Measurements from ENCODE around the gene CDKL2. TPM values are rescaled to one million over a fixed set of nuclear protein-coding genes. Genes with fewer than 3 reads are reported as not detected.

CDKL2 gene
- total RNA-seq, 1 donor from 2014 or later, result not detected

DNA sequence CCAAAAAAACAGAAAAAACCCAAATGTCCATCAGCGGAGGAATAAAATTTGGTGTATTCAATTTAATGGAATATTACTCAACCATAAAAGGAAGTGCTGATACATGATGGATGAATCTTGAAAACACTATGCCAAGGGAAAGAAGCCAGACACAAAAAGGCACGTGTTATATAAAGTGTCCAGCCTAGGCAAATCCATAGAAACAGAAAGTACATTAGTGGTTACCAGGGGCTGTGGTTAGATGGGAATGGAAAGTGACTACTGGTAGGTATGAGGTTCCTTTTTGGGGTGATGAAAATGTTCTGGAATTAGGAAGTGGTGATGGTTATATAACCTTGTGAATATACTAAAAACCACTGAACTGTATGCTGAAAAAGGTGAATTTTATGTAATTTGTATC lies 3.5 kb upstream of the CDKL2 start:
- H3K27me3 Mint-ChIP-seq, result no peaks in the 10 kb centered on the region
- H3K4me3 Mint-ChIP-seq, result no peak overlapping the region
- ChIA-PET CTCF (no interaction called here), POLR2A (interaction anchor here (1.2 kb wide), 1 partner anchor 12 kb away, joined by 3 read pairs; no protein-coding TSS in a partner anchor)
- no peaks in the 10 kb centered on the region for H3K9me3 Mint-ChIP-seq
- H3K36me3 Mint-ChIP-seq (ENCODE audit: low read depth), result no peaks in the 10 kb centered on the region
- peaks cover 8% of the 10 kb centered on the region for H3K4me1 Mint-ChIP-seq
- intact Hi-C loops (cut with micrococcal nuclease), result no loop called here
- DNase-seq (no peak), ATAC-seq (ENCODE audit: low read depth) (no peak)
- no peak overlapping the region for H3K27ac Mint-ChIP-seq
- TF ChIP-seq, protein P1, sequence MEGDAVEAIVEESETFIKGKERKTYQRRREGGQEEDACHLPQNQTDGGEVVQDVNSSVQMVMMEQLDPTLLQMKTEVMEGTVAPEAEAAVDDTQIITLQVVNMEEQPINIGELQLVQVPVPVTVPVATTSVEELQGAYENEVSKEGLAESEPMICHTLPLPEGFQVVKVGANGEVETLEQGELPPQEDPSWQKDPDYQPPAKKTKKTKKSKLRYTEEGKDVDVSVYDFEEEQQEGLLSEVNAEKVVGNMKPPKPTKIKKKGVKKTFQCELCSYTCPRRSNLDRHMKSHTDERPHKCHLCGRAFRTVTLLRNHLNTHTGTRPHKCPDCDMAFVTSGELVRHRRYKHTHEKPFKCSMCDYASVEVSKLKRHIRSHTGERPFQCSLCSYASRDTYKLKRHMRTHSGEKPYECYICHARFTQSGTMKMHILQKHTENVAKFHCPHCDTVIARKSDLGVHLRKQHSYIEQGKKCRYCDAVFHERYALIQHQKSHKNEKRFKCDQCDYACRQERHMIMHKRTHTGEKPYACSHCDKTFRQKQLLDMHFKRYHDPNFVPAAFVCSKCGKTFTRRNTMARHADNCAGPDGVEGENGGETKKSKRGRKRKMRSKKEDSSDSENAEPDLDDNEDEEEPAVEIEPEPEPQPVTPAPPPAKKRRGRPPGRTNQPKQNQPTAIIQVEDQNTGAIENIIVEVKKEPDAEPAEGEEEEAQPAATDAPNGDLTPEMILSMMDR (IDR thresholded peaks at IDR 0.05), result no peak

DNA sequence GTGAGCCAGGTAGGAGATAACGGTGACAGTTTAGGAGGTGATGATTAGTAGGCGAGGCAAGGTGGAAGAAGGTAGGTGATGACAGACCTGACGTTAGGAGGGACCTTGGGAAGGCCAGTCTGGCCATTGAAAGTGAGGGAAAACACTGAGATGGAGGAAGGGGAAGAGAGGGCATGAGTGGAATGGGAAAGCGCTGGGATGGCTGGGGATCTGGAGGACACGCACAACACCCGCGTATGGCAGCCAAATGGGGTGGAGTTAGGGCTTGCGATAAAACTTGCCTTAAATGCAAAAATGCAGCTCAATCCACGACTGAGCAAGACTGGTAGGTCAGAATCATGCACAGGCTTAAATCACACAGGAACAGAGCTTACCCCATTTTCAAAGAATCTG lies 605 bp upstream of the CDKL2 start:
- Mint-ChIP-seq H3K4me3 (peak overlapping the region; percentile 87), H3K9me3 (no peaks in the 10 kb centered on the region), H3K27ac (peak overlapping the region; percentile 33), H3K27me3 (no peaks in the 10 kb centered on the region), H3K36me3 (ENCODE audit: low read depth) (no peaks in the 10 kb centered on the region), H3K4me1 (peaks cover 8% of the 10 kb centered on the region)
- ATAC-seq (ENCODE audit: low read depth) (no peak), DNase-seq (no peak)
- intact Hi-C loops (cut with micrococcal nuclease), result loop anchor here (1.0 to 2.0 kb wide), 4 partner anchors 42 to 116 kb away; partner anchors contain the start of genes G3BP2, RCHY1, THAP6 and USO1
- TF ChIP-seq, protein P1 (IDR thresholded peaks at IDR 0.05), result no peak
- CTCF ChIA-PET, result no interaction called here
- POLR2A ChIA-PET, result interaction anchor here (0.8 to 1.8 kb wide), 4 partner anchors 43 to 93 kb away, joined by 4 to 8 read pairs (median 6); partner anchors contain the start of gene USO1

DNA sequence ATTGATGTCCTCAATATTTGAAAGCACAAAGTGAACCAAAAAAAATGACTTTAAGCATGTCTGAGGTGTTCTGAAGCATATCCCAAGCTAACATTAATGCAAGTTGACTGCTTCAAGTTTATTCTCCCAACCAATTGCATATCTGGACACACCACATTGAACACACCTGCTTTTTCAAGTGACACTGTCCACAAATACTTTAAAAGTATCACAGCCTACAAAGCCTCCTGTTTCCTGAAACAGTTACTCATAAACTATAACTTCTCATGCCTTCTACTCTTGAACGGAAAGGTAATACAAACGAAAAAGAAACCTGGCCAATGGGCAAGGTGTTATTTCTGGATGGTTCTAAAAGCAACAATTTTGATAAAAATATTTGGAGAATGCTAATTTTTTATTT lies 1.1 kb downstream of the CDKL2 start:
- POLR2A ChIA-PET, result interaction anchor here (1.5 kb wide), 1 partner anchor 95 kb away, joined by 8 read pairs; the partner anchor contains the start of gene USO1
- Mint-ChIP-seq H3K4me1 (peaks cover 8% of the 10 kb centered on the region), H3K36me3 (ENCODE audit: low read depth) (no peaks in the 10 kb centered on the region), H3K27me3 (no peaks in the 10 kb centered on the region), H3K27ac (no peak overlapping the region), H3K4me3 (no peak overlapping the region), H3K9me3 (no peaks in the 10 kb centered on the region)
- TF ChIP-seq, protein P1 (IDR thresholded peaks at IDR 0.05), result no peak
- intact Hi-C loops (cut with micrococcal nuclease), result no loop called here
- CTCF ChIA-PET, result no interaction called here
- DNase-seq, result no peak
- ATAC-seq (ENCODE audit: low read depth), result no peak

DNA sequence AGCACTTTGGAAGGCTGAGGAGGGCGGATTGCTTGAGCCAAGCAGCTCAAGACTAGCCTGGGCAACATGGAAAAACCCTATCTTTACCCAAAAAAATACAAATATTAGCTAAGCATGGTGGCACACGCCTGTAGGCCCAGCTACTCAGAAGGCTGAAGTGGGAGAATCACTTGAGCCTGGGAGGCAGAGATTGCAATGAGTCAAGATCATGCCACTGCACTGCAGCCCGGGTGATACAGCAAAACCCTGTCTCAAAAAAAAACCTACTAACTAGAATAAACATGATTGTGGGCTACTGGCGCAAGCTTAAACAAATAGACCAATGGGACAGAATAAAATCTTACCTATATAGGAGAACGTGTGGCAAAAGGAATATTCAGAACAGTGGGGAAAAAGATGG lies 7.3 kb downstream of the CDKL2 start:
- Mint-ChIP-seq H3K4me1 (no peaks in the 10 kb centered on the region), H3K27me3 (no peaks in the 10 kb centered on the region), H3K4me3 (no peak overlapping the region), H3K27ac (no peak overlapping the region), H3K9me3 (no peaks in the 10 kb centered on the region), H3K36me3 (ENCODE audit: low read depth) (no peaks in the 10 kb centered on the region)
- TF ChIP-seq, protein P1 (IDR thresholded peaks at IDR 0.05), result no peak
- ChIA-PET CTCF (no interaction called here), POLR2A (no interaction called here)
- ATAC-seq (ENCODE audit: low read depth), result no peak
- intact Hi-C loops (cut with micrococcal nuclease), result no loop called here
- DNase-seq, result no peak

DNA sequence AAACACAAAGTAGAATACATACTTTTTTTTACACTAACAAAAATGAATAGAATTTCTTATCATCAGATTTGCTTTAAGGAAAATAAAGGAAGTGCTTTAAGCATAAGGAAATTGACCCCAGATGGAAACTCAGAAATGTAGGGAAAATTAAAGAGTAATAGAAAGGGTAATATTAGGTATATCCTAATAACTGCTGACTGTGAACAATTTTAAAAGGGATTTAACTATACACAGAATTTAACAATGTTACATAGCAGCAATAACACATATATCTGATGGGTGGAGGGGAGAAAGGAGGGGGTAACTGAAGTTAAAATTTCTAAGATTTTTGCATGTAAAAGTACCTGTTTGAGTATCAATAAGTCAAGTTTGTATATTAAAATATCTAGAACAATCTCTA lies 8.6 kb downstream of the CDKL2 start:
- TF ChIP-seq, protein P1 (IDR thresholded peaks at IDR 0.05), result no peak
- DNase-seq, result no peak
- ChIA-PET CTCF (no interaction called here), POLR2A (no interaction called here)
- no peak overlapping the region for H3K4me3 Mint-ChIP-seq
- no peaks in the 10 kb centered on the region for H3K9me3 Mint-ChIP-seq
- no peak overlapping the region for H3K27ac Mint-ChIP-seq
- no peak for ATAC-seq (ENCODE audit: low read depth)
- H3K4me1 Mint-ChIP-seq, result no peaks in the 10 kb centered on the region
- H3K36me3 Mint-ChIP-seq (ENCODE audit: low read depth), result no peaks in the 10 kb centered on the region
- H3K27me3 Mint-ChIP-seq, result no peaks in the 10 kb centered on the region
- intact Hi-C loops (cut with micrococcal nuclease), result no loop called here

Measured in activated B cell treated with CpG ODN at 0.5 μM for 24 hours (primary cell).